HL-60/S4 treated with phorbol 12-myristate 13-acetate at 8.2 ng/mL for 4 days and 3 days (cell line): ENCODE results near the gene MSL1.
"Not testable (repeated sequence)": the region's sequence is repeated elsewhere in the genome, so short reads cannot be mapped to it uniquely, and the experiment has no call there.

Source experiments
- in situ Hi-C: fragments of 300-500 bp; cut with MboI; formaldehyde crosslinking; loops from 2 replicates; pipeline ENCODE4 v1.15.0; 2022; ENCODE audit warnings: low sequenced_read_pairs

The MSL1 gene

DNA sequence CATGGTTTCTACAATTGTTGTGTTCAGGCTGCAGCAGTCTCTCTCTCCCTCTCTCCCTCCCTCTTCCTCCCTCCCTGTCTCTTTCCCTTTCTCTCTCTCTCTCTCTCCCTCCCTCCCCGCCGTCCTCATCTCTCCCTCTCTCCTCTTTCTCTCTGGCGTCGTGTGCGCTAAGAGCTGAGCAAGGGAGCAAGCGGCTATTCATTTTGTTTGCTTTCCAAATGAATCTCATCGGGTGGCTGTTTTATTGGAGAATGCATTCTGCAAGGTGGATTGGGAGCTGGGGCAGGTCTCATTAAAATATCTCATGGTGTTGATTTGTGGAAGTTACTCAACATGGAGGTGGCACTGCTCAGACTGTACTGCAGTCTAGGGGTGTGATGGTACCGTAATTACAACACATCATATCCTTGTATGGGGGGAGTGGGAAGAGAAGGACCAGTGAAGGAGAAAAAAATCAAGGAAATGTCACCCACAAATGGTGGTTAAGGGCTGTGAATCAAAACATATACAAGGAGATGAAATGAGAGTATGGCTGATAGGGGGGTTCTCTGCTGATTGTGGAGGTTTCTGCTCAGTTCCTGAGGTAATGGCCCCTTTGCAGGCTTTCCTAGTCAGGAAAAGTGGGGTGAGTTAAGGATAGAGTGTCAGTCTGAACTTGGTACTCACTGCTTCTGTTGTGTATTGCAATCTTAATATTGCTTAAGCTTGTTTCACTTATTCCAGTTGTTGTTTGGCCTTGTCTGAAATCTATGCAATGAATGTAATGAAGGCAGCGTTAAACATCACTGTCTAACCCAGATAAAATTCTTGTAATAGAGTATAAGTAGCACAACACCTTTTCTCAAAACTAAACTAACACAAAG lies 2.7 kb downstream of the MSL1 start:
- in situ Hi-C loops, result no loop called here

DNA sequence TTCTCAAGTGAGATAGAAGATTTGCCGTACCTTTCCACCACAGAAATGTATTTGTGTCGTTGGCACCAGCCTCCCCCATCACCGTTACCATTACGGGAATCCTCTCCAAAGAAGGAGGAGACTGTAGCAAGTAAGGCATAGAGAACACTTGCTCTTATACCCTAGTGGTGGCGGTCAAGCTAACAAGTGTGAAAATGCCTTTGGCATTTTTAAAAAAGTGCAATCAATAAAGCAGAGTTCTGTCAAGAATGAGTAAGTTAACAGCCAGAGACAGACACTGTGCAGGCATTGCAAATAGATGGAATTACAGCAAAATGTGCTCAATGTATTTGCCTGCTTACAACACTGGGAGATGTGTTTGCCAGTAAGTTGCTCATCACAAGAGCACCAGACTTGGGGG lies 7.7 kb downstream of the MSL1 start:
- in situ Hi-C loops, result no loop called here

DNA sequence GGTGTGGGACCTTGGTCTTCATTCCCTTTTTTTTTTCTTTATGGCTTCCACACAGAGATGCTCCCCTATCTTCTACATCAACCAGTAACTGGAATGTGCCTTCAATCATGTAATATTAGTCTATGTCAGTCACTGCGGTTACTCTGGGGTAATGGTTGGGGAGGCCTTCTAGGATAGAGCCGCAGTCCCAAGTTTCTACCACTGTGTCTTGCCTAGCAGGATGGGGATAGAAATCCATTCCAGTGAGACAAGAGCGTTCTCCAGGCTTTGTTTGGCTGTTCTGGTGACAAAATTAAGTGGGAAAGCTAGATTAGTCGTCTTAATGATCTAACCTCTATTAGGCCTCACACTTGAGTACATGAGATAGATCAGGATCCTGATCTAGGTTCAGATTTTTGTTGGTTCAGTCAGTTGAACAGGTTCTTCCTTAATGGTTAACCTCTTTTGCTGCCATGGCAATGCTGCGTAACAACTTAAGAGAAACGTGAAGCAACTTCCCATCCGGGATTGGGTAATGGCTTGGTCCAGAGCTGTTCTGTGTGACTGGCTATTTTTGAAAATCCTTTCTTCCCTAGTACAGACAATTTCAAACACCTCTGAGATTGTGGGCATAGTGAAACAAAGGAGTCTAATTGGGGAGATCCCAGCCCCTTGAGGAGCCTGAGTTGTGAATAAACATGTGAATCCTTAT lies 8.7 kb downstream of the MSL1 start:
- in situ Hi-C loops, result no loop called here

DNA sequence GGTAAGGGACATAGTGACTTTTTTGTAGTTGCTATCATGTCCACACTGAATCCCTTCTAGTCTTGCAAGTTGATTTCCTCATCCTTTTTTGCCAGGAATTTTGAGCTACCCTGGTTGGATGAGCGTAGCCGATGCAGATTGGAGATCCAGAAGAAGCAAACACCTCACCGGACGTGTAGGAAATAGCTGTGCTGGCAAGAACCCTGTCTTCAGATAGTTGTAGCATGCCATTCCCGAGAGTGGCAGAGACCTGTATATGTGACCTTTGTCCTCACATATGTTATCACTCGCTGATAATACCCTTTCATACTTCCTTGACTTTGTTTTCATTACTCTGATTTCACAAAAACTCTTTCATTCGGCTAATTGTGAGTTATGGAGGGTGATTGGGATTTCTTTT lies 12.4 kb downstream of the MSL1 start:
- in situ Hi-C loops, result no loop called here

DNA sequence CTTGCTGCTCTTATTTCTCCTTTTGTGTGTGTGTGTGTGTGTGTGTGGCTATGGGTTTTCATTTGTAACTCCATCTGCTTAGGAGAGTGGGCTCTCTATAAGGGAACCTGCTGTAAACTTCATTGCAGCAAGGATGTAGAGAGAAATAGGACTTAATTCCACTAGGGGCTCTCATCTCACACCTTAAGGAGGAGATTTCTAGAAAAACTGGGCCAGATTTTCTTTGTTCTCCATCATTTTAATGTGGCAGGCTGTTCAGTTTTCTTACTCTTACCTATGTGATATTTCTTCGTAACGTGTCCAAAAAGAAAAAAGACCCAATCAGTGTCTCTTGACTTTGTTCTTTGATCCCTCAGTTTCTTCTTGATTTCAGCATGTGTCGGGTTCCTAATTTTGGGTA lies 14.0 kb downstream of the MSL1 start:
- in situ Hi-C loops, result no loop called here

DNA sequence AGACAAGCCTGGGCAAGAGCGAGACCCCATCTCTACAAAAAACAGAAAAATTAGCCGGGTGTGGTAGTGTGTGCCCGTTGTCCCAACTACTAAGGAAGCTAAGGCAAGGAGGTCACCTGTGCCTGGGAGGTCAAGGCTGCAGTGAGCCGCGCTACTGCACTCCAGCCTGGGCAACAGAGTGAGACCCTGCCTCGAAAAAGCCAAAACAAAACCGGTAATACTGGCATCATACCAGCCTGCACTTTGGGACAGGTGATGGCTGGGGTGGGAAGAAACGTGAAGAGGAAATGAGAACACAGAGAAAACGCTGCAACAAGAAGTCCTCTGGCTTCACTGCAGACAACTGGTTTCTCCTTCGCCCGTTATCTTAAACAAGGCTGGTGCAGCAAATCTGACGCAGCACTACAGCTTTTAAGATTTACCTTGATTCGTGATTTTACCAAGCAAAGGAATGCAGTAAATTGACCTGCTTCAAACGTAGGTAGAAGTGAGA lies 17.8 kb downstream of the MSL1 start:
- in situ Hi-C loops, result no loop called here

DNA sequence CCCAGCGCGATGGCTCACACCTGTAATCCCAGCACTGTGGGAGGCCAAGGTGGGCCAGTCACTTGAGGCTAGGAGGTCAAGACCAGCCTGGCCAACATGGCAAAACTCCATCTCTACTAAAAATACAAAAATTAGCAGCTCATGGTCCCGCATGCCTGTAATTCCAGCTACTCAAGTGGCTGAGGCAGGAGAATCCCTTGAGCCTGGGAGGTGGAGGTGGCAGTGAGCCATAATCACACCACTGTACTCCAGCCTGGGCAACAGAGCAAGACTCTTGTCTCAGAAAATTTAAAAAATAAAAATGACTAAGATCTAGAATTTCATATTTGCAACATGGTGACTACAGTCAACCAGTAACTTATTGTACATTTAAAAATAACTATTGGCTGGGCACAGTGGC lies 21.4 kb downstream of the MSL1 start:
- in situ Hi-C loops, result not testable (repeated sequence)

DNA sequence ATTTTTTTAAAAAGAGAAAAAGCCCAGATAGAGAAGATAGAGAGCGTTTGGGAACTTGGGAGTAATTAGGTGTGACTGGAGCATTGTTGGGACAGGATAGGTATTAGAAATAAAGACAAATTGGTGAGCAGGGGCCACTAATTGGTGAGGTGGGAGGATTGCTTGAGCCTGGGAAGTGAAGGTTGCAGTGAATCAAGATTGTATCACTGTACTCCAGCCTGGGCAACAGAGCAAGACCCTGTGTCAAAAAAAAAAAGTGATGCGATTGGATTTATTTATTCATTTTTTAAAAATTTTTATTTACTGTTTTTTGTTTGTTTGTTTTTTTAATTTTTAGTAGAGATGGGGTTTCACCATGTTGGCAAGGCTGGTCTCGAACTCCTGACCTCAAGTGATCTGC lies 23.7 kb downstream of the MSL1 start:
- in situ Hi-C loops, result no loop called here

DNA sequence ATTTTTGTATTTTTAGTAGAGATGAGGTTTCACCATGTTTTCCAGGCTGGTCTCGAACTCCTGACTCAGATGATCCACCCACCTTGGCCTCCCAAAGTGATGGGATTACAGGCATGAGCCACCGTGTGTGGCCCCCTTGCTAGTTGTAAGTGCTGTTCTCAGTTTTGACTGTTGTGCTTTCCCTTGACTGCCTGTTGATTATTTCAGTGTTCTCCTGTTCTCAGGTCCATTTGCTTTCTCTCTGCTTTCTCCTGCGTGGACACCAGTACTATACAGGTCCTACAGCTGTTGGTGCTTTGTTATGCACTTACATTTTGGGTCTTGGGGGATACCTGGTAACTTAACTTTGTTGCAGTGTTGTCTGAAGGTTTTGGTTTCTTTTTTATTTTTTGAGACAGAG lies 26.8 kb downstream of the MSL1 start:
- in situ Hi-C loops, result no loop called here

DNA sequence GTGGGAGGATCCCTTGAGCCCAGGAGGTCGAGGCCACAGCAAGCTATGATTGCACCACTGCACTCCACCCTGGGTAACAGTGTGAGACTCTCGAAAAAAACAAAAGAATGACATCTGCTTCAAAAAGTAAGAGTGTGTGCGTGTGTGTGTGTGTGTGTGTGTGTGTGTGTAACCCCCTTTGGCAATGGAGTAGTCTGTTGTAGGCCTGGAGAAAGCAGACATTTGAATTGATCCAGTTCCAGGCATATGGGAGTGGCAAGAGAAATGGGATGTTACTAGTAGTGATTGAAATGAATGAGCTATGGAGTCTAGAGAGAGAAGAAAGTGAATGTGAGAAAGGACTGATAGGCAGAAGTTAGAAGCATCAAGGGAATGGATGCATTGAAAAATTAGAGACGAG lies 28.5 kb downstream of the MSL1 start:
- in situ Hi-C loops, result no loop called here

DNA sequence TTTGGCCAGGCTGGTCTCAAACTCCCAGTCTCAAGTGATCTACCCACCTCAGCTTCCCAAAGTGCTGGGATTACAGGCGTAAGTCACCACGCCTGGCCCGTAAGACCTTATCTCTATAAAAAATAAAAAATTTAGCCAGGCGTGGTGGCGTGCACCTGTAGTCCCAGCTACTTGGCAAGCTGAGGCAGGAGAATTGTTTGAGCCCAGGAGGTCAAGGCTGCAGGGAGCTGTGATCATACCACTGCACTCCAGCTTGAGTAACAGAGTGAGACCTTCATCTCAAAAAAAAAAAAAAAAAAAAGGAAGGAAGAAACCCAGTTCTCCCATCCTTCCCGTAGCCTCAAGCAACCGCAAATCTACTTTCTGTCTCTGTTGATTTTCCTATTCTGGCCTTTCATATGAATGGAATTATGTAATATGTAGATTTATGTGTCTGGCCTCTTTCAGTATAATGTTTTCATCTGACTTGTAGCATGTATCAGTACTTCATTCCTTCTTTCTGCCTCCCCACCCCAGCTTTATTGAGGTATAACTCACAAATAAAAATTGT lies 29.7 kb downstream of the MSL1 start:
- in situ Hi-C loops, result no loop called here

DNA sequence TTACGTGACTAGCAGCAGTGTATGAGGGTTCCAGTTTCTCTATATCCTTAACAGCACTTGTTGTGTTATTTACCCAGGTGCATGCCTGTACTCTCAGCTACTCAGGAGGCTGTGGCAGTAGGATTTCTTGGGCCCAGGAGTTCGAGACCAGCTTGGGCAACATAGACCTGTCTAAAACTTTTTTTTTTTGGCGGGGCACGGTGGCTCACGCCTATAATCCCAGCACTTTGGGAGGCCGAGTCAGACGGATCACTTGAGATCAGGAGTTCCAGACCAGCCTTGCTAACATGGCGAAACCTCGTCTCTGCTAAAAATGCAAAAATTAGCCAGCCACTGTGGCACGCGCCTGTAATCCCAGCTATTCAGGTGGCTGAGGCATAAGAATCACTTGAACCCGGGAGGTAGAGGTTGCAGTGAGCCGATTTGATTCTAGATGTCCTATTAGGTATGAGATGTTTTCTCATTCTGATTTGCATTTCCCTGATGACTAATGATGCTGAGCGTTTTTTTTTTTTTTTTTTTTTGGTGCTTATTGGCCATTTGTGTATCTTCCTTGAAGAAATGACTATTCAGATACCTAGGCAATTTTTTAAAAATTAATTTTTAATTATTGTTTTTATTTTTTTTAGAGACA lies 31.9 kb downstream of the MSL1 start:
- in situ Hi-C loops, result no loop called here

DNA sequence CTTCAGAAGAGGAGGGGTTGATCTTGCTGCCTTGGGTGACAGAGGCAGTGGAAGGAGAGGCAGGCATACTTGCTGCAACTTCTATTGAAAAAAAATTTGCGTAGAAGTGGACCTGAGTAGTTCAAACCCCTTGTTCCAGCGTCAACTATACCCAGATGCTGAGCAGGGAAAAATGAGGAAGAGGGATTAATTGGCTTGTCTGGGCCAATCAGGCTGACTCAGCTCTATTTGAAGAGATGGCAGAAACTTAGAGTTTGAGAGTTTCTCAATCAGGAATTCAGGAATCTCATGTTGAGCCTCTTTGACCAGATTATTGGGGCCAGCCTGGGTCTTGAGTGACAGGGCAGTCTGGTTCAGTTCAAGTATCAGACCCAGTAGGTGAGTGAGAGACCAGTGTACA lies 36.2 kb downstream of the MSL1 start:
- in situ Hi-C loops, result no loop called here

DNA sequence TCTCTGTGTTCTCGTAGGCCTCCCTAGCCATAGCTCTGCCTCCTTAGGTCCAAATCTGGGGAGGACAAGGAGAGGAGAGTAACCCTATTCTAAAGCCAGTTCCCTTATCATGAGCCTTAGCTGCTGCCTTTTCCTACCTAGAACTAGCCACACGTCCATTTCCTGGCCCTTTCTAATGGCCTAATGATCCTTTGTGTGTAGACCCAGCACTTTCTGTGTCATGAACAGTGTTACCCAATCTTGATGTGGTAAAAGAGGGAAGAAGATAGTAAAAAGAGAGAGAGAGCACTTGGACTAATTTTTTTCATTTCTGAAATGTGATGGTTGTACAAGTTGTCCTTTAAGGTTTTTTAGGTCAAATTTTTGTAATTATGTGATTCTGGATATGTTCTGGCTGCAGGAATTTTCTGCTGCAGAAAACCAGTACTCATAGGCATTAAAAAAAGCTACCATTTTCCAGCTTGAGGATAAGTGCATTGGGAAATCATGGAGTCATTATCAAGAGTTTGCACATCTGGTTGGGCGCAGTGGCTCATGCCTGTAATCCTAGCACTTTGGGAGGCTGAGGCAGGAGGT lies 36.8 kb downstream of the MSL1 start:
- in situ Hi-C loops, result no loop called here

DNA sequence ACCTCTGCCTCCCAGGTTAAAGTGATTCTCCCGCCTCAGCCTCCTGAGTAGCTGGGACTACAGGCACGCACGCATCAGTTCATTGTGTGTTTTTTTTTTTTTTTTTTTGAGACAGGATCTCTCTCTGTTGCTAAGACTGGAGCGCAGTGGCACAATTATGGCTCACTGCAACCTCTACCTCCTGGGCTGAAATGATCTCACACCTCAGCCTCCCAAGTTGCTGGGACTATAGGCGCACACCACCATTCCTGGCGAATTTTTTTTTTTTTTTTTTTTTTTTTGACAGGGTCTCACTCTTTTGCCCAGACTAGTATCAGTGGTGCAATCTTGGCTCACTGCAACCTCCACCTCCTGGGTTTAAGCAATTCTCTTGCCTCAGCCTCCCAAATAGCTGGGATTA lies 37.7 kb downstream of the MSL1 start:
- in situ Hi-C loops, result no loop called here

DNA sequence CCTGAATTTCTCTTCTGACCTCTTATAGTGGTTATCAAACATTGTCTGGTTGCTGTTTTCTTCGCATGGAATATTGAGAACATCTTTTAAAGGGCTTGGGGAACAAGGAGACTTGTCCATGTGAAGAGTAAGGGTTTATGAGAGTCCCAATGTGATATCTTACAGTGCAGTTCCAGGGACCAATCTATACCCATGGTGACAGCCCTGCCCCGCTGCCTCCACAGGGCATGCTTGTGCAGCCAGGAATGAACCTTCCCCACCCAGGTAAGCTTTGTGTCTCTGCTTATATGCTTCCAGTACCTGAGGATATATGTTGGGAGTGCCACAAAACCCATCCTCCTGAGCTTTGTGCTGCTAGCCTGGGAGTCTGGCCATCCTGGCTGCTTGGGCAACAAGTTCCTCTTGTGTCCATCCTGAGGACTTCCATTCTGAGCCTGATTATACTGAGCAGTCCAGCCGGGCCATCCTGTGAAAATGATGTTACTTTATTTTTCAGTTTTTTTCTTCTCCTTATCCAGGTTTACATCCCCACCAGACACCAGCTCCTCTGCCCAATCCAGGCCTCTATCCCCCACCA lies 46.0 kb downstream of the MSL1 start:
- in situ Hi-C loops, result no loop called here

DNA sequence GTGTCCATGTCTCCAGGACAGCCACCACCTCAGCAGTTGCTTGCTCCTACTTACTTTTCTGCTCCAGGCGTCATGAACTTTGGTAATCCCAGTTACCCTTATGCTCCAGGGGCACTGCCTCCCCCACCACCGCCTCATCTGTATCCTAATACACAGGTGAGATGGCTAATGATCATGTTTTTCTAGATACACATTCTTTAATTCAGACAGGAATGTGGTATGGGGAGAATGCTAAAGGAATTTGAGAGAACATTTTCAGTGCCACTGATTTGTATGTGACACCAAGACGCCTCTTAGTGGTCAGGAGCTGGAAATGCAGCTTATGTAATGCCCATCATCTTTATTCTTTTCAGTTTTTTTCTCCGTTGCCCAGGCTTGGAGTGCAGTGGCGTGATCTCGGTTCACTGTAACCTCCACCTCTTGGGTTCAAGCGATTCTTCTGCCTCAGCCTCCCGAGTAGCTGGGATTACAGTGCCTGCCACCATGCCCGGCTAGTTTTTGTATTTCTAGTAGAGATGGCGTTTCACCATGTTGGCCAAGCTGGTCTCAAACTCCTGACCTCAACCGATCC lies 46.6 kb downstream of the MSL1 start:
- in situ Hi-C loops, result no loop called here

DNA sequence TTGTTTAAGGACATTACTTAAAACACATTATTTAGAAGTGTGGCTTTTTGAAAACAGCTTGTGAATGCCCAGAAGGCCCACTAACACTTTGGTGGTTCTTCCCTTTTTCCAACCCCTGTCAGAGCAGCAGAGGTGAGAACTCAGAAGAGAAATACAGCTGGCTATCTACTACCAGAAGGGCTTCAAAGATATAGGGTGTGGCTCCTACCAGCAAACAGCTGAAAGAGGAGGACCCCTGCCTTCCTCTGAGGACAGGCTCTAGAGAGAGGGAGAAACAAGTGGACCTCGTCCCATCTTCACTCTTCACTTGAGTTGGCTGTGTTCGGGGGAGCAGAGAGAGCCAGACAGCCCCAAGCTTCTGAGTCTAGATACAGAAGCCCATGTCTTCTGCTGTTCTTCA lies 48.6 kb downstream of the MSL1 start:
- in situ Hi-C loops, result no loop called here

DNA sequence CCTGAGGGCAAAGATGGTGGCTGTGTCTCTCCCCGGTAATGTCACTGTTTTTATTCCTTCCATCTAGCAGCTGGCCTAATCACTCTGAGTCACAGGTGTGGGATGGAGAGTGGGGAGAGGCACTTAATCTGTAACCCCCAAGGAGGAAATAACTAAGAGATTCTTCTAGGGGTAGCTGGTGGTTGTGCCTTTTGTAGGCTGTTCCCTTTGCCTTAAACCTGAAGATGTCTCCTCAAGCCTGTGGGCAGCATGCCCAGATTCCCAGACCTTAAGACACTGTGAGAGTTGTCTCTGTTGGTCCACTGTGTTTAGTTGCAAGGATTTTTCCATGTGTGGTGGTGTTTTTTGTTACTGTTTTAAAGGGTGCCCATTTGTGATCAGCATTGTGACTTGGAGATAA lies 50.0 kb downstream of the MSL1 start:
- in situ Hi-C loops, result no loop called here

DNA sequence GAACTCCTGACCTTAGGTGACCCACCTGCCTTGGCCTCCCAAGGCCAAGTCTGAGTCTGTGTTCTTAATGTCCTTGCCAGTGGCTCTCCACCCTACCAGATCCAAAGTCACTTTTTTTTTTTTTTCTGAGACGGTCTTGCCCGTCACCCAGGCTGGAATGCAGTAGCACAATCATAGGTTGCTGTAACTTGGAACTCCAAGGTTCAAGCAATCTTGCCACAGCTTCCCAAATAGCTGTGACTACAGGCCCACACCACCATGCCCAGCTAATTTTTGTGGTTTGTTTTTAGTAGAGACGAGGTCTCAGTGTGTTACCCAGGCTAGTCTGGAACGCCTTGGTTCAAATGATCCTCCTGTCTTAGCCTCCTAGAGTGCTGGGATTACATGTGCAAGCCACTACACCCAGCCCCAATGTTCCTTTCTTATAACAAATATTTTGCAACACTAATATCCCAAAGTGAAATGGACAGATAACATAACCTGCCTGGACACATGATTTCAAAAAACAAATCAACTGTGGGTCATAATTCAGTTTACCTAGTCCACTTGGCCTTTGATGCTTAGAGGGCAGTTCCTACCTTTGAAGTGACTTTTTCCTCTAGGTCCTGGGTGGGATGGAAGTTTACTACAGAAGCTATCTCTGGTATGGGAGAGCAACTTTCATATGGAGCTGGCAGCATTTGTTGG lies 51.5 kb downstream of the MSL1 start:
- in situ Hi-C loops, result no loop called here
